ENCODE results near the gene AGXT.

Gene AGXT

GRCh38 chr2:240909216-240909974, 40.8 kb downstream of the AGXT start:
- TF ChIP-seq, protein P1, sequence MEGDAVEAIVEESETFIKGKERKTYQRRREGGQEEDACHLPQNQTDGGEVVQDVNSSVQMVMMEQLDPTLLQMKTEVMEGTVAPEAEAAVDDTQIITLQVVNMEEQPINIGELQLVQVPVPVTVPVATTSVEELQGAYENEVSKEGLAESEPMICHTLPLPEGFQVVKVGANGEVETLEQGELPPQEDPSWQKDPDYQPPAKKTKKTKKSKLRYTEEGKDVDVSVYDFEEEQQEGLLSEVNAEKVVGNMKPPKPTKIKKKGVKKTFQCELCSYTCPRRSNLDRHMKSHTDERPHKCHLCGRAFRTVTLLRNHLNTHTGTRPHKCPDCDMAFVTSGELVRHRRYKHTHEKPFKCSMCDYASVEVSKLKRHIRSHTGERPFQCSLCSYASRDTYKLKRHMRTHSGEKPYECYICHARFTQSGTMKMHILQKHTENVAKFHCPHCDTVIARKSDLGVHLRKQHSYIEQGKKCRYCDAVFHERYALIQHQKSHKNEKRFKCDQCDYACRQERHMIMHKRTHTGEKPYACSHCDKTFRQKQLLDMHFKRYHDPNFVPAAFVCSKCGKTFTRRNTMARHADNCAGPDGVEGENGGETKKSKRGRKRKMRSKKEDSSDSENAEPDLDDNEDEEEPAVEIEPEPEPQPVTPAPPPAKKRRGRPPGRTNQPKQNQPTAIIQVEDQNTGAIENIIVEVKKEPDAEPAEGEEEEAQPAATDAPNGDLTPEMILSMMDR (IDR thresholded peaks at IDR 0.05; ENCODE audit: low read depth, low read length), result no peak
- no peak overlapping the region for H3K4me3 ChIP-seq (ENCODE audit: low read depth, low read length)

- H3K4me3 ChIP-seq (ENCODE audit: low read depth, low read length), result no peak overlapping the region
- TF ChIP-seq, protein P1 (IDR thresholded peaks at IDR 0.05; ENCODE audit: low read depth, low read length), result no peak
Measured at GRCh38 chr2:240911641-240912265, 43.1 kb downstream of the AGXT start.

- TF ChIP-seq, protein P1 (IDR thresholded peaks at IDR 0.05; ENCODE audit: low read depth, low read length), result no peak
- H3K4me3 ChIP-seq (ENCODE audit: low read depth, low read length), result no peak overlapping the region
Measured at GRCh38 chr2:240912878-240913809, 44.5 kb downstream of the AGXT start.

- TF ChIP-seq, protein P1 (IDR thresholded peaks at IDR 0.05; ENCODE audit: low read depth, low read length), result peak; percentile 84
Measured at GRCh38 chr2:240913810-240914644, 45.4 kb downstream of the AGXT start.

DNA sequence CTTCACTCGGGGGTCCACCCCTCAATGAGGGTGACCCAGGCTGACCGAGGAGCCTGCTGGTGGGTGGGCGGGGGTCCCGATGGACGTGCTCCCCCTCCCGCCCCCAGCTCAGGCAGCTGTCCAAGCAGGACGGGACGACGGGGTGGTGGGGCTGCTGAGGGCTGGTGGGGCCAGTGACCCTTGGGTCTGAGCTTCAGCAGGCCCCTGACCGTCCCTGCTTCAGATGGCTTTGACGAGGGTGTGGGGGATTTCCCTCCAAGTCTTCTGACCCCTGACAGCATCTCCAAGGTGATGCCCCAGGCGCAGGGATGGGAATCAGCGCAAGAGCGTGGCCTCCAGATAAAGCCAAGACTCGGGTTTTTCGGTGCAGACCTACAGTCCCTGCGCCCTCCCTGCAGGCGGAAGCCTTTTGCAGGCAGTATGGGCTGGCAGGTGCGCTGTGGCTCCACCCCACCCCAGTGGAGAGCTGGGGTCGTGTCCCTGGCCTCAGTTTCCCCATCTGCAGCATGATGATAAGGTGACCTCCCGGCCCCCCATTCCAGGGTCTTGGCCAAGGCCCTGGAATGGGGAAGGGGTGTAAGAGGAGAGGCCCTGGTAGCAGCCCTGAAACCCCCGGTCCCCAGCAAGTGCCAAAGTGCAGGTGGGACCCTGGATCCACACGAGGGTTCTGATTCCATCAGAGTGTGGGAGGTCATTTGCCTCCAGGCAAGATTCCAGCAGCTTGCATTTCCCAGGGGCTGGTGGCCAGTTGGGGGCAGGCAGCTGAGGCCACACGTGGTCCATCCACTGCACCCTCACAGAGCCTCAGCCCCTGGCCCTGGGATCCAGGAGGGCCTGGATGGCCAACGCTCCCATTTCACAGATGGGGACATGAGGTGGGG, 46.3 kb downstream of the AGXT start:
- TF ChIP-seq, protein P1 (IDR thresholded peaks at IDR 0.05; ENCODE audit: low read depth, low read length), result no peak
- no peak overlapping the region for H3K4me3 ChIP-seq (ENCODE audit: low read depth, low read length)

More at GRCh38 chr2:240913810-240914644, 45.4 kb downstream of the AGXT start:
- no peak overlapping the region for H3K4me3 ChIP-seq (ENCODE audit: low read depth, low read length)
